A673 (cell line): ENCODE results near the gene A4GNT.

Experiments
- CTCF ChIP-seq: fragments of 300-800, 200-600 bp; sonication (generic); conservative IDR thresholded peaks from 2 replicates; pipeline ENCODE4 v1.5.1; 2017; ENCODE audit warnings: low read depth, mild to moderate bottlenecking, antibody characterized with exemption, low read length, moderate library complexity, mixed read lengths
- EZH2 ChIP-seq: fragments of 200-600 bp; sonication (generic); IDR thresholded peaks from 2 replicates; pipeline ENCODE4 v1.6.1; 2017; ENCODE audit warnings: borderline replicate concordance, low read depth, mild to moderate bottlenecking, mixed read lengths, antibody characterized with exemption, low read length; ENCODE audit not compliant: poor library complexity, severe bottlenecking

GRCh38 chr3:138105598-138105997, 26.6 kb downstream of the A4GNT start:
- TF ChIP-seq CTCF (no peak), EZH2 (no peak)
